Measurements from ENCODE around the gene DSP. TPM values are rescaled to one million over a fixed set of nuclear protein-coding genes. Genes with fewer than 3 reads are reported as not detected.

DSP gene
- total RNA-seq, 1 donor from 2014 or later: 167 TPM

GRCh38 chr6:7538484-7538883, 3.0 kb upstream of the DSP start:
- no peak for DNase-seq

- peak; percentile 45 for DNase-seq
These were observed 876 bp upstream of the DSP start for GRCh38 chr6:7540595-7540994.

GRCh38 chr6:7542065-7542873, 798 bp downstream of the DSP start:
- DNase-seq: peak; percentile 42

GRCh38 chr6:7542874-7543624, 1.6 kb downstream of the DSP start:
- DNase-seq: peak; percentile 55

- DNase-seq: no peak
These were observed 2.4 kb downstream of the DSP start for GRCh38 chr6:7543789-7544424.

- DNase-seq: no peak
These were observed 3.1 kb downstream of the DSP start for GRCh38 chr6:7544597-7544996.

- DNase-seq: no peak
These were observed 4.0 kb downstream of the DSP start for GRCh38 chr6:7545316-7546019.

GRCh38 chr6:7546020-7546369, 4.5 kb downstream of the DSP start:
- DNase-seq: no peak

GRCh38 chr6:7546383-7546782, 4.9 kb downstream of the DSP start:
- no peak for DNase-seq

- DNase-seq: no peak
These were observed 5.4 kb downstream of the DSP start for GRCh38 chr6:7546896-7547295.

- DNase-seq: no peak
These were observed 5.8 kb downstream of the DSP start for GRCh38 chr6:7547315-7547714.

- no peak for DNase-seq
These were observed 8.9 kb downstream of the DSP start for GRCh38 chr6:7550433-7550801.

GRCh38 chr6:7554533-7555275, 13.2 kb downstream of the DSP start:
- DNase-seq: no peak

GRCh38 chr6:7555671-7556070, 14.2 kb downstream of the DSP start:
- DNase-seq: no peak

GRCh38 chr6:7556394-7557106, 15.1 kb downstream of the DSP start:
- no peak for DNase-seq

GRCh38 chr6:7557652-7558051, 16.2 kb downstream of the DSP start:
- DNase-seq: no peak

GRCh38 chr6:7558781-7559180, 17.3 kb downstream of the DSP start:
- no peak for DNase-seq

GRCh38 chr6:7559196-7559595, 17.7 kb downstream of the DSP start:
- no peak for DNase-seq

- DNase-seq: no peak
These were observed 18.3 kb downstream of the DSP start for GRCh38 chr6:7559651-7560385.

GRCh38 chr6:7561153-7561964, 19.9 kb downstream of the DSP start:
- no peak for DNase-seq
